GM21360 (cell line): ENCODE measurements around the gene IGLL1.
"Not testable (repeated sequence)": the region's sequence is repeated elsewhere in the genome, so short reads cannot be mapped to it uniquely, and the experiment has no call there.

Experiments
- ATAC-seq: cut with Tn5 transposase; IDR thresholded peaks from one replicate; pipeline ENCODE4 v1.9.1; 2021; ENCODE audit warnings: mild to moderate bottlenecking, moderate library complexity; ENCODE audit not compliant: unreplicated experiment

IGLL1 gene

DNA sequence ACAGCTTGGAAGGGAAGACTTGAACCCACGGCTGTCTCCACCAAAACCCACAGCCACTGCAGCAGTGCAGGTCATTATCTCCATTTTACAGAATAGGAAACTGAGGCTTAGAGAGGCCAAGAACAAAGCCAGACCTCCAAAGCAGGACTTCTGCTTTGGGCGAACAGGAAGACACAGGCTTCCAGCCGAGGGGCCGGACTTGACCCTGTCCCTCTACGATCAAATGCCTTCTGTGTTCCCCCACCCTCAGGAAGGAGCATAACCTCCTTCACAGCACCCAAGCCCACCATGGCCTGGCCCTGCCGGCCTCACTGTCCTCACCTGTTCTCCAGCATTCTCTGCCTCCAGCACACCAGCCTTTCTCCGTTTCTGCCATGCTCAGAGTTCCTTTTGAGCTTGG lies 15.8 kb downstream of the IGLL1 start:
- no peak for ATAC-seq

DNA sequence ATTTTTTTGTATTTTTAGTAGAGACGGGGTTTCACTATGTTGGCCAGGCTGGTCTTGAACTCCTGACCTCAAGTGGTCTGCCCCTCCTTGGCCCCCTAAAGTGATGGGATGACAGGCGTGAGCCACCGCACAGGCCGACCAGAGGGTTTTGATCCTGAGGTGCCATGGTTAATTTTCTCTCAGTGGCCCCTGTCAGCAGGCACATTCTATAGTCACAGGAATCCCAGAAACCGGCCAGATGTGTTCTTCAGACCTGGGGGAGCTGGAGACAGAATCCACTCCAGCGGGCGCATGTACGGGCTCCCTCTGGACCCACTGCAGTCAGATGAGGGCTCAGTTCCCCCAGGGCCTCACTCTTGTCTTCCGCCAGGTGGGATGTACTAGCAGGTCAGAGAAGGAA lies 17.0 kb downstream of the IGLL1 start:
- no peak for ATAC-seq

DNA sequence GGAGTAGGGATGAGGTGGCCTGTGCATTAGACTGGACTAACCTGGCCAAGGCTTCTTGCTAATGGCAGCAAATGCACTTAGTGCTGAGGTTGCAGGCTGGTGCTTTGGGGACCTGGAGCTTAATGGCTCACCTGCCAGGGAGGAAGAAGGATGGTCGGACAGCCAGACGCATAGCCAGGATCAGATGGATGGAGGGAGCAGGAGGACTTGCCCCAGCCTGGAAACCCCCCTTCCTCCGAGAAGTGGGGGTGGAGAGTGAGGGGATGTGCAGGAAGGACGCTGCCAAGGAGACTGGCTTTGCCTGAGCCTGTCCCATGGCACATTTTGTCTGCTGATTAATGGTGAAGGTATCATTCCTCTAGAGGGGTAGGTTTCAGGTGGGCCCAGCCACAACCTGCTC lies 17.9 kb downstream of the IGLL1 start:
- no peak for ATAC-seq

DNA sequence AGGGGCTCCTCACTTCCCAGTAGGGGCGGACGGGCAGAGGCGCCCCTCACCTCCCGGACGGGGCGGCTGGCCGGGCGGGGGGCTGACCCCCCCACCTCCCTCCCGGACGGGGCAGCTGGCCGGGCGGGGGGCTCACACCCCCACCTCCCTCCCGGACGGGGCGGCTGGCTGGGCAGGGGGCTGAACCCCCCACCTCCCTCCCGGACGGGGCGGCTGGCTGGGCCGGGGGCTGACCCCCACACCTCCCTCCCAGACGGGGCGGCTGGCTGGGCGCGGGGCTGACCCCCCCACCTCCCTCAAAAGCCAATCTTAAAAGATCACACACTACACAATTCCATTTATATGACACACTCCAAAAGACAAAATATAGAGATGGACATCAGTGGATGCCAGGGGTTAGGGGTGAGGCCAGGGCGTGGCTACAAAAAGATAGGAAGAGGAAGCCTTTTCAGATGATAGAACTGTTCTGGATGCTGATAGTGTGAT lies 19.0 kb downstream of the IGLL1 start:
- ATAC-seq, result not testable (repeated sequence)

DNA sequence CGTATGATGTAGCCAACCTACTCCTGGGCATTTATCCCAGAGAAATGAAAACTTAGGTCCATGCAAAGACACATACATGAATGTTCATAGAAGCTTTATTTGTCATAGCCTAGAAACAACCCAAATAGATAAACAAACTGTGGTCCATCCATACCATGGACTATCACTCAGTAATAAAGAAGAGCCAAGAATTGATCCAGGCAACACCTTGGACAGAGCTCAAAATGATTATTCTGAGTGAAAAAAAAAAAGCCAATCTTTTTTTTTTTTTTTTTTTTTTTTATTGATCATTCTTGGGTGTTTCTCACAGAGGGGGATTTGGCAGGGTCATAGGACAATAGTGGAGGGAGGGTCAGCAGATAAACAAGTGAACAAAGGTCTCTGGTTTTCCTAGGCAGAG lies 19.9 kb downstream of the IGLL1 start:
- not testable (repeated sequence) for ATAC-seq

GRCh38 chr22:23557467-23557866 lies 22.6 kb downstream of the IGLL1 start:
- no peak for ATAC-seq

DNA sequence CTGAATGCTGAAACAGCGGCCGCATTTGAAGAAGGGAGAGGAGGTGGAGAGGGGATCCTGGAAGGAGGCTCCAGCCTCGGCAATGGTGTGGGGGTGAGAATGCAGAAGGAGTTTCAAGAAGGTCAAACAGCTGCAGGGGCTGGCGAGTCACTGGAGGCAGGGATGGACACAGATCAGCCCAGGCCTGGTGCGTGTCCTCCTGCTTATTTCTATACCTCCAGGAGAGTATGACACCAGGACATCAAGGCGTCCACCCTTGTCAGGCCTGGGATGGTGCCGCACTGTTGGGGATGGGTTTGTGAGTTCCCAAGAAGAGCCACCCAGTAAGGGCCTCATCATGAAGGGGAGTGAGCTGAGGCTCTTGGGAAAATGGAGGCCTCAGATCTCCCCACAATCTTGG lies 23.1 kb downstream of the IGLL1 start:
- ATAC-seq, result no peak

GRCh38 chr22:23556026-23556620 lies 24.0 kb downstream of the IGLL1 start:
- no peak for ATAC-seq

GRCh38 chr22:23555118-23555517 lies 25.0 kb downstream of the IGLL1 start:
- ATAC-seq, result no peak

- ATAC-seq, result no peak
Measured at GRCh38 chr22:23553924-23554870, 25.9 kb downstream of the IGLL1 start.

DNA sequence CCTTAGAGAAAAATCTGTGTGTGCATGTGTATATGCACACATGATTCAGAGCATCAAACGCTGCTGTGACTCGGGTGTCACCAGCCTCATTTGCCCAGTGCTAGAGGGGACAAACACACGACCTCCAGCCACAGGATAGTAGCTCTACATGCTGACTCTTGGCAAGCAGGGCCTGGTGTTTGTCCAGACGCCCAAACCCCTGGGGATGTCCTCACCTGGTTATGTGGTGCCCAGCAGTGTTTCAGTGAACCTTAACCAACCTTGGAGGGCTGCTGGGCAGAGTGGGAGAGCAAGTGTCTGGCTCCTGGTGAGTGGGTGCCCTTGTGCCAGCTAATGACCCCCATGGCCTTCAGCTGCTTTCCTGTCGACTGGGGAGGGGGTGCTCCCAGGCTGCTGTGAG lies 26.7 kb downstream of the IGLL1 start:
- ATAC-seq, result no peak

DNA sequence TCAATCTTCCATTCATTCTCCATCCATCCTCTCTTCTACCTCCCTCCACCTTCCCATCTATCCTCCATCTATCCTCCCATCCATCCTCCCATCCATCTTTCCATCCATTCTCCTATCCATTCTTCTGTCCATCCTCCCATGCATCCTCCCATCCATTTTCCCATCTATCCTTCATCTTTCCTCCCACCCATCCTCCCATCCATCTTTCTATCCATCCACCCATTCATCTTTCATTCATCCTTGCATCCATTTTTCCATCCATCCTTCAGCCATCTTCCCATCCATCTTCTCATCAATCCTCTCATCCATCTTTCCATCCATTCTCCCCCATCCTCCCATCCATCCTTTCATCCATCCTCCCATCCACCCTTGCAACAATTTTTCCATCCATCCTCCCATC lies 27.5 kb downstream of the IGLL1 start:
- ATAC-seq, result no peak

- ATAC-seq, result no peak
Measured at GRCh38 chr22:23551385-23551784, 28.7 kb downstream of the IGLL1 start.

GRCh38 chr22:23550049-23550650 lies 29.9 kb downstream of the IGLL1 start:
- no peak for ATAC-seq

DNA sequence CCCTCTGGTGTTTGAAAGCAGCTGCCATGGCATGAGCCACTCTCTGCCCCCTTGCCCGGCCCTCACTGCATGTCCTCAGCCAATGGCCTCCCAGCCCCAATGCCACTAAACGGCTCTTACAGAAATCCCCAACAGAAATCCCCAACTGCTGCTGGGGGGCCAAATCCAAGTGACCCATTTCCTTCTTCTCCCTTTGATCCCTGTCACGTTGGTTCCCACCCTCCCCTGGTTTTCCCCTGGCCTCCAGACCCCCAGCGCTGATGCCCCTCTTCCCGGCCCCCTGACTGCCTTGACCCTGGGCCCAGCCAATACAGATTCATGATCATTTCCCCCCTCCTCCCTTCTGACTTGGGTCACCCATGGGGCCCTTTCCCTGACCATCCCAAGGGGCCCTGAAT lies 30.9 kb downstream of the IGLL1 start:
- no peak for ATAC-seq

GRCh38 chr22:23548501-23549197 lies 31.4 kb downstream of the IGLL1 start:
- ATAC-seq, result no peak

GRCh38 chr22:23547818-23548500 lies 32.1 kb downstream of the IGLL1 start:
- no peak for ATAC-seq

- ATAC-seq, result not testable (repeated sequence)
Measured at GRCh38 chr22:23547382-23547781, 32.7 kb downstream of the IGLL1 start.

GRCh38 chr22:23544852-23545251 lies 35.2 kb downstream of the IGLL1 start:
- no peak for ATAC-seq

GRCh38 chr22:23543506-23544000 lies 36.5 kb downstream of the IGLL1 start:
- not testable (repeated sequence) for ATAC-seq
